ENCODE results near the gene CTSZ.

Gene CTSZ

DNA sequence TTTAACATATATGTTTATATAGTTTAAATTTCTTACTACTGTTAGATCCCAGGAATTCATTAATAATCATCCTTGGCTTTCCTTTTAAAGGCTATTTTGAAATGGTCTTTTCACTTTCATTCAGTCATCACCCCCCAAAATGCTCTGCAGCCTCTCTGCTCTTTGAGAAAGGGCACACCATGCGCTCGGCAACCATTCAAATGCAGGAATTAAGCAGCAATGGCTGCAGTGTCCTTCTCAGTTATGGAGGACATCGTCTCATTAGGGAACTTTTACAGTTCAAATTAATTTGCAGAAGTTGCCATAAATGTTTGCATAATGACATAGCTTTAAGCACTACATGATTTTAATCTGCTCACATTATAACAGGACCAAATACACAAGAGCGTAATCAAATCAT, 18.5 kb upstream of the CTSZ start:
- H3K9ac ChIP-seq (ENCODE audit: low read depth, low read length), result no peak overlapping the region
- peaks cover 7% of the 10 kb centered on the region for H3K36me3 ChIP-seq (ENCODE audit: insufficient read depth, low read length)
- no peaks in the 10 kb centered on the region for H3K9me3 ChIP-seq (ENCODE audit: control insufficient read depth, insufficient read depth, low read length)
- peaks cover 5% of the 10 kb centered on the region for H3K4me1 ChIP-seq (ENCODE audit: insufficient read depth, low read length)

DNA sequence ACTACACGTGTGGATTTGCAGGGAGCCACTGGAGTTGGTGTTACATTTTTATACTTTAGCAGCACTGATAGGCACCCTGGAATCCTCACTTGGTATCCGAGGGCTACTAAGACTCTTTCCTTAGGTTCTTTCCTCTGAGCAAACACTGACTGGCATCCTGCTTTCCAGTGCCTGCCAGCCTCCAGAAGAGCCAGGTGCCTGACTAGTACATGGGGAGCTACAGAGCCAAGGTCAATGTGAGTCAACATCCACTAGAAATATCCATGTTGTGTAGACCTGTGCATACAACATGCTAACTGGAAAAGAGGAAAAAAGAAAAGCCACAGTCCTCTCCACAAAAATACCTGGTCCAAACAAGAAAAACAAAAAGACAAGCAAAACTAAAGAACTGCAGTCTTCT, 18.0 kb upstream of the CTSZ start:
- Histone ChIP-seq H3K4me1 (ENCODE audit: insufficient read depth, low read length) (peaks cover 5% of the 10 kb centered on the region), H3K9me3 (ENCODE audit: control insufficient read depth, insufficient read depth, low read length) (no peaks in the 10 kb centered on the region), H3K9ac (ENCODE audit: low read depth, low read length) (no peak overlapping the region), H3K36me3 (ENCODE audit: insufficient read depth, low read length) (peaks cover 7% of the 10 kb centered on the region)

- Histone ChIP-seq H3K36me3 (ENCODE audit: insufficient read depth, low read length) (peaks cover 2% of the 10 kb centered on the region), H3K4me1 (ENCODE audit: insufficient read depth, low read length) (peaks cover 5% of the 10 kb centered on the region), H3K9me3 (ENCODE audit: control insufficient read depth, insufficient read depth, low read length) (no peaks in the 10 kb centered on the region), H3K9ac (ENCODE audit: low read depth, low read length) (no peak overlapping the region)
These were observed 17.1 kb upstream of the CTSZ start for GRCh38 chr20:59024111-59024530.

DNA sequence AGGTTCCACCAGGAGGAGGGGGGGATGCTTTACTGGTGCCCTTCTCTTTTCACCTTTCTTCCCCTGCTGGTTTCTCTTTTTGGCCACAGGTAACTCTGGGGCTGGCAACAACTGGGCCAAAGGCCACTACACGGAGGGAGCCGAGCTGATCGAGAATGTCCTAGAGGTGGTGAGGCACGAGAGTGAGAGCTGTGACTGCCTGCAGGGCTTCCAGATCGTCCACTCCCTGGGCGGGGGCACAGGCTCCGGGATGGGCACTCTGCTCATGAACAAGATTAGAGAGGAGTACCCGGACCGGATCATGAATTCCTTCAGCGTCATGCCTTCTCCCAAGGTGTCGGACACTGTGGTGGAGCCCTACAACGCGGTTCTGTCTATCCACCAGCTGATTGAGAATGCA, 16.6 kb upstream of the CTSZ start:
- Histone ChIP-seq H3K4me1 (ENCODE audit: insufficient read depth, low read length) (peaks cover 5% of the 10 kb centered on the region), H3K9ac (ENCODE audit: low read depth, low read length) (no peak overlapping the region), H3K36me3 (ENCODE audit: insufficient read depth, low read length) (peaks cover under 1% of the 10 kb centered on the region), H3K9me3 (ENCODE audit: control insufficient read depth, insufficient read depth, low read length) (no peaks in the 10 kb centered on the region)

GRCh38 chr20:59022754-59023153, 15.7 kb upstream of the CTSZ start:
- H3K36me3 ChIP-seq (ENCODE audit: insufficient read depth, low read length), result no peaks in the 10 kb centered on the region
- no peaks in the 10 kb centered on the region for H3K9me3 ChIP-seq (ENCODE audit: control insufficient read depth, insufficient read depth, low read length)
- no peak overlapping the region for H3K9ac ChIP-seq (ENCODE audit: low read depth, low read length)
- peaks cover 5% of the 10 kb centered on the region for H3K4me1 ChIP-seq (ENCODE audit: insufficient read depth, low read length)

DNA sequence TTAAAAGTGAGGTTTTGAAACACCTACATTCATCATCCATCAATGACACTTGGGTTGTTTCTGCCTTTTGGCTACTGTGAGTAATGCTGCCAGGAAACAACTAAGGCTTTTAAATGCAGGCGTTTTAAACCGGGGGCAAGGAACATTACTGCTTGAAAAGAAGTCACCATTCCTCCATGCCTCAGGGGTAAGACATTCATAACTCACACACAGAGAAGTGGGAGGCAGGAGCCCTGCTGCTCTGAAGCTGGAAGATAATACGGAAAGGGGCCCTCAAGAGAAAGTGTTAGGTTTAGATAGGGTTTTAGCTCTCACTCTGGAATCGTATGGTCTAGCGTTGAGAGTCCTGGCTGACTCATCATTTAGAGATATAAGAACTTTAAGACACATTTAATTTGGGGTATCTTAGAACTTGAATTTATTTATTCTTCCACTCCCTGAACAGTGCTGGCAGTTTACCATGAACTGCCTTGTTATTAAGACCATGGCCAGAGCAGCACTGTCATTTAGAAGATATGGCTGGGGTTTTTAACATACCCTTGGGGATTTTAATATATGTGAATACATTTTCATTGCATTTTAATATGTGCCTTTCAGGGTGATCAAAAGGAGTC, 14.0 kb upstream of the CTSZ start:
- no peak overlapping the region for H3K9ac ChIP-seq (ENCODE audit: low read depth, low read length)
- no peaks in the 10 kb centered on the region for H3K36me3 ChIP-seq (ENCODE audit: insufficient read depth, low read length)
- H3K9me3 ChIP-seq (ENCODE audit: control insufficient read depth, insufficient read depth, low read length), result no peaks in the 10 kb centered on the region
- H3K4me1 ChIP-seq (ENCODE audit: insufficient read depth, low read length), result peaks cover 8% of the 10 kb centered on the region

GRCh38 chr20:59019217-59019616, 12.2 kb upstream of the CTSZ start, which contains the start of gene TUBB1:
Gene TUBB1 (plus strand): TSS chr20:59019429. CDS start chr20:59019523, 94 bp downstream.
- H3K4me1 ChIP-seq (ENCODE audit: insufficient read depth, low read length), result peaks cover 8% of the 10 kb centered on the region
- H3K36me3 ChIP-seq (ENCODE audit: insufficient read depth, low read length), result no peaks in the 10 kb centered on the region
- H3K9me3 ChIP-seq (ENCODE audit: control insufficient read depth, insufficient read depth, low read length), result no peaks in the 10 kb centered on the region
- no peak within 1 kb of the TSS for H3K9ac ChIP-seq (ENCODE audit: low read depth, low read length)

GRCh38 chr20:59018817-59019216, 11.8 kb upstream of the CTSZ start:
- H3K9me3 ChIP-seq (ENCODE audit: control insufficient read depth, insufficient read depth, low read length), result no peaks in the 10 kb centered on the region
- H3K36me3 ChIP-seq (ENCODE audit: insufficient read depth, low read length), result no peaks in the 10 kb centered on the region
- H3K4me1 ChIP-seq (ENCODE audit: insufficient read depth, low read length), result peaks cover 8% of the 10 kb centered on the region
- no peak overlapping the region for H3K9ac ChIP-seq (ENCODE audit: low read depth, low read length)

- H3K36me3 ChIP-seq (ENCODE audit: insufficient read depth, low read length), result no peaks in the 10 kb centered on the region
- no peak overlapping the region for H3K9ac ChIP-seq (ENCODE audit: low read depth, low read length)
- peaks cover 8% of the 10 kb centered on the region for H3K4me1 ChIP-seq (ENCODE audit: insufficient read depth, low read length)
- no peaks in the 10 kb centered on the region for H3K9me3 ChIP-seq (ENCODE audit: control insufficient read depth, insufficient read depth, low read length)
These were observed 10.6 kb upstream of the CTSZ start for GRCh38 chr20:59017493-59018231.

GRCh38 chr20:59016795-59017492, 9.9 kb upstream of the CTSZ start:
- Histone ChIP-seq H3K36me3 (ENCODE audit: insufficient read depth, low read length) (no peaks in the 10 kb centered on the region), H3K9me3 (ENCODE audit: control insufficient read depth, insufficient read depth, low read length) (no peaks in the 10 kb centered on the region), H3K4me1 (ENCODE audit: insufficient read depth, low read length) (peaks cover 8% of the 10 kb centered on the region), H3K9ac (ENCODE audit: low read depth, low read length) (no peak overlapping the region)

DNA sequence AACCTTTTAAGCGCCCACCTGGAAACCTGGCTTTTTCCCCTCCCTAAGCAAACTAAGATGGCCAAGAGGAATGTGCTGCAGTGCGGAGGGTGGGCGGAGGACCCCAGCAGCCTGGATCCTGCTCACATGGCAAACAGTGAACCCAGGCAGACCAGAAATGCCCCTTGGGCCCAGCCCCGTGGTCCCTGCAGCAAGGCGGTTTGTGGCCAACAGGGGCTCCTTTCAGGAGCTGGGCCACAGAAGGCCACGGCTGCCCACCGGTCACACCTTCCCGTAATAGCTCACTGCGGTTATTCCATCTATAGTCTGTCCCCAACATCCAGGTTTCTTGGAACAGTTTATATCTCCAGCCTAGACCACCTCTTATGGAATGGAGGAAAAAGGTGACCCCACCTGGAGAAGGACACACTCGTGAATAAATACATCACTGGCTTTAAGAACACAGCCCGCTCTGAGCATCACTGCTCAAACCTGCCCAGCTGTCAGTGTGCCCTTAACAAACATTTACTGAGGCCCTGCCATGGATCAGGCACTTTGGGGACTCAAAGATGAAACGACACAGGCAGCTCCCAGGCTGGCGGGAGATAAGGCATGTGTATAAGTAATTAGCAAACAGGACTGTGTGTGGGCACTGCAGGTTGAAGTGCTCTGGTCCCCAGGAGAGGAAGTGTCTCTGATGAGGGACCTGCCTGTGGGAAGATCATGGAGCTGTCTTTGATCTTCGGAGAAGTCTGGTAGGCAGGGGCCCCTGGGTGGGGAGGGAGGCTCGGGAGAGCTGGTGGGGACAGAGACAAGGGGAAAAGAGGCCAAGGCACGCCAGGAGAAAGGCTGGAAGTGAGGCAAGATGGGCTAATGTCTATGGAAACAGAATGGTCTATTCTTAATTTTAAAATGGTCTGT, 9.0 kb upstream of the CTSZ start:
- Histone ChIP-seq H3K36me3 (ENCODE audit: insufficient read depth, low read length) (no peaks in the 10 kb centered on the region), H3K4me1 (ENCODE audit: insufficient read depth, low read length) (peaks cover 8% of the 10 kb centered on the region), H3K9me3 (ENCODE audit: control insufficient read depth, insufficient read depth, low read length) (no peaks in the 10 kb centered on the region), H3K9ac (ENCODE audit: low read depth, low read length) (no peak overlapping the region)

DNA sequence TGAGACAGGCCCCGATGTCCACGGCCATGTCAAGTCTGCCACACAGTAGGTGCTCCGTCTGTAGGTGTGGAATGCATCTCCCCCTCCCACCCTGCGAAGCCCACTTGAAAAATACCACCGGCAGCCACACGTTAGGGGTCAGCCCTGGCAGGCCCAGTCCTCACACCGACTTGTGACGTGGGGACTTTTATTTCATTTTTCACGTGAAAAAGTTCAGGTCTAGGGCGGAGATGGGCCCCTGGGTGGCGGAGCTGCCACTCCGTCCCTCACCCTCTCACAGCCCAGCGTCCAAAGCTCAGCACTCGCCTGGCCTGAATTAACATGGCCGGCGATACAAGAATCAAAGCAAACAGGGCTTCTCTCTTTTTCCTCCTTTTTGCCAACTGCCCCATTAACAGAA, 8.4 kb upstream of the CTSZ start:
- H3K36me3 ChIP-seq (ENCODE audit: insufficient read depth, low read length), result no peaks in the 10 kb centered on the region
- H3K9ac ChIP-seq (ENCODE audit: low read depth, low read length), result no peak overlapping the region
- H3K4me1 ChIP-seq (ENCODE audit: insufficient read depth, low read length), result peaks cover 11% of the 10 kb centered on the region; the same call in 1 of the 2 replicates
- no peaks in the 10 kb centered on the region for H3K9me3 ChIP-seq (ENCODE audit: control insufficient read depth, insufficient read depth, low read length)

GRCh38 chr20:59014680-59015389, 7.8 kb upstream of the CTSZ start:
- H3K9ac ChIP-seq (ENCODE audit: low read depth, low read length), result no peak overlapping the region
- H3K36me3 ChIP-seq (ENCODE audit: insufficient read depth, low read length), result no peaks in the 10 kb centered on the region
- peaks cover 11% of the 10 kb centered on the region; the same call in 1 of the 2 replicates for H3K4me1 ChIP-seq (ENCODE audit: insufficient read depth, low read length)
- H3K9me3 ChIP-seq (ENCODE audit: control insufficient read depth, insufficient read depth, low read length), result no peaks in the 10 kb centered on the region

All from ES-I3 (cell line).